GM13976 (cell line): ENCODE measurements around the gene CC2D1A.
"Not testable (repeated sequence)": the region's sequence is repeated elsewhere in the genome, so short reads cannot be mapped to it uniquely, and the experiment has no call there.

Experiments
- DNase-seq: peaks from one replicate; pipeline ENCODE4 v3.0.0; 2012; ENCODE audit warnings: low spot score
- in situ Hi-C: fragments of 300-500 bp; cut with MboI; formaldehyde crosslinking; loops from one replicate; pipeline ENCODE4 v1.12.0; 2022; ENCODE audit warnings: low sequenced_read_pairs, mixed read lengths, inconsistent platforms; ENCODE audit not compliant: unreplicated experiment
- TF ChIP-seq, protein P1 (sequence below): IDR thresholded peaks from 2 replicates; pipeline ENCODE4 v1.5.1; 2012; ENCODE audit warnings: borderline replicate concordance, mild to moderate bottlenecking; ENCODE audit not compliant: insufficient read depth; ENCODE audit errors: extremely low read depth, missing control alignments, control extremely low read depth

Gene CC2D1A

DNA sequence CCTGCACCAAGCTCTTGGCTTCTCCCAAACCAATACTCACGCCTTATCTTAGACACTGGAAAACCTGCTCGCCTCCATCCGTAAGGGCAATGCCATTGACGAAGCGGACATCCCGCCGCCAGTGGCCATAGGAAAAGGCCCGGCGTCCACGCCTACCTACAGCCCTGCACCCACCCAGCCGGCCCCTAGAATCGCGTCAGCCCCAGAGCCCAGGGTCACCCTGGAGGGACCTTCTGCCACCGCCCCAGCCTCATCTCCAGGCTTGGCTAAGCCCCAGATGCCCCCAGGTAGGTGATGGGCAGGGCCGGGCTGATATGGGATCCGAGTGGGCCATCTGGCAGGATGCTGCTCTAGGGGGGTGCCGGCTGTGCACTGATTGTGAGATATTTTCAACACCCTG is 7.4 kb downstream of the CC2D1A start:
- in situ Hi-C loops = no loop called here
- TF ChIP-seq, protein P1, sequence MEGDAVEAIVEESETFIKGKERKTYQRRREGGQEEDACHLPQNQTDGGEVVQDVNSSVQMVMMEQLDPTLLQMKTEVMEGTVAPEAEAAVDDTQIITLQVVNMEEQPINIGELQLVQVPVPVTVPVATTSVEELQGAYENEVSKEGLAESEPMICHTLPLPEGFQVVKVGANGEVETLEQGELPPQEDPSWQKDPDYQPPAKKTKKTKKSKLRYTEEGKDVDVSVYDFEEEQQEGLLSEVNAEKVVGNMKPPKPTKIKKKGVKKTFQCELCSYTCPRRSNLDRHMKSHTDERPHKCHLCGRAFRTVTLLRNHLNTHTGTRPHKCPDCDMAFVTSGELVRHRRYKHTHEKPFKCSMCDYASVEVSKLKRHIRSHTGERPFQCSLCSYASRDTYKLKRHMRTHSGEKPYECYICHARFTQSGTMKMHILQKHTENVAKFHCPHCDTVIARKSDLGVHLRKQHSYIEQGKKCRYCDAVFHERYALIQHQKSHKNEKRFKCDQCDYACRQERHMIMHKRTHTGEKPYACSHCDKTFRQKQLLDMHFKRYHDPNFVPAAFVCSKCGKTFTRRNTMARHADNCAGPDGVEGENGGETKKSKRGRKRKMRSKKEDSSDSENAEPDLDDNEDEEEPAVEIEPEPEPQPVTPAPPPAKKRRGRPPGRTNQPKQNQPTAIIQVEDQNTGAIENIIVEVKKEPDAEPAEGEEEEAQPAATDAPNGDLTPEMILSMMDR = no peak
- DNase-seq = no peak

DNA sequence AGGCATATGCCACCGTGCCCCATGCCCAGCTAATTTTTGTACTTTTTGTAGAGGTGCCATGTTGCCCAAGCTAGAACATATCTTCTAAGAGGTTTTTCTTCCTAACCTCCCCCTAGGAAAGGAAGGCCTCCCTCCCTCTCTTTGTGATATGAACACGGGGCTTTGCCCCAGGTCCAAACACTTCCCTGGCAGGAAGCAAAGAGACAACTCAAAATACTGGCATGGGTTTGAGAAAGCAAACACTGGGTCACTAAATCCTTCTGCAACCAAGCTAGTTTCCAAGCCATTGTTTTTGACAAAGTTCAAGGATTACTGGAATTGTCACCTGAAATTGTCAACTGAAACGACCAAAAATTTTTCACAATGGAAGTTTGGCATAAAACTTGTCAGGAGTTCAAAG is 8.8 kb downstream of the CC2D1A start:
- TF ChIP-seq, protein P1 = no peak
- DNase-seq = no peak
- in situ Hi-C loops = no loop called here

DNA sequence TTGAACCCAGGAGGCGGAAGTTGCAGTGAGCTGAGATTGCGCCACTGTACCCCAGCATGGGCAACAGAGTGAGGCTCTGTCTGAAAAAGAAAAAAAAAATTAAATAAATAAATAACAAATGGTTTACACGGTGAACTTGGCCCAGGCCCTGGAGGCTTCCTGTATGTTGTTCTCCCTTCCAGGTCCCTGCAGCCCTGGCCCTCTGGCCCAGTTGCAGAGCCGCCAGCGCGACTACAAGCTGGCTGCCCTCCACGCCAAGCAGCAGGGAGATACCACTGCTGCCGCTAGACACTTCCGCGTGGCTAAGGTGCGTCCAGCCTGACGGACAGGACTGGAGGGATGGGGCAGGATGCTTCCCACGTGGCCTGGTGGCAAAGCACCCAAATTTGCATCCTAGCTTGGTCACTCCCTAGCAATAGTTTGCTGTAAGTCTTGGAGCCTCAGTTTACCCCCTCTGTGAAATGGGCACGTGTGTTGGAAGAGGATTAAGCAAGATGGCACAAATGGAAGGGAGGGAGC is 11.9 kb downstream of the CC2D1A start:
- in situ Hi-C loops = no loop called here
- DNase-seq = no peak
- TF ChIP-seq, protein P1 = no peak

DNA sequence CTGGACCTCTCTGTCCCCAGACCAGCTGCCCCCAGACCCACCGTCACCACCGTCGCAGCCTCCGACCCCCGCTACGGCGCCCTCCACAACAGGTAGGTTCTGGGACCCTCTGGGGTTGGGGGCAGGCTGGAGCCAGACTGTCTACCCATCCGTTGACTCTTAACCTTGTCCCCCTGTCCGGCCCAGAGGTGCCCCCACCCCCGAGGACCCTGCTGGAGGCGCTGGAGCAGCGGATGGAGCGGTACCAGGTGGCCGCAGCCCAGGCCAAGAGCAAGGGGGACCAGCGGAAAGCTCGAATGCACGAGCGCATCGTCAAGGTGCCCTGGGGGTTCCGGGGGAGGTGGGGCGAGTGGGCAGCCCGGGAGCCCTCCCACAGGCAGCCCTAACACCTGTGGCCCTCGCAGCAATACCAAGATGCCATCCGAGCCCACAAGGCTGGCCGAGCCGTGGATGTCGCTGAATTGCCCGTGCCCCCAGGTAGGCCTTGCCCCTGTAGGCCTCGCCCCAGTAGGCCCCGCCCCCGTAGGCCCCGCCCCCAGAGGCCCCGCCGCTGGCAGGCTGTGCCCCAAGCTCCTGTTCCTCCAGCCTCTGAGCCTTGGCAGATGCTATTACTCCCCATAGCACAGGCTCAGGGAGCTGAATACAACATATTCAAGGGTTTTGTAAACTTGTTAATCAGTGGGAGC is 12.9 kb downstream of the CC2D1A start:
- in situ Hi-C loops = no loop called here
- TF ChIP-seq, protein P1 = no peak
- DNase-seq = no peak

DNA sequence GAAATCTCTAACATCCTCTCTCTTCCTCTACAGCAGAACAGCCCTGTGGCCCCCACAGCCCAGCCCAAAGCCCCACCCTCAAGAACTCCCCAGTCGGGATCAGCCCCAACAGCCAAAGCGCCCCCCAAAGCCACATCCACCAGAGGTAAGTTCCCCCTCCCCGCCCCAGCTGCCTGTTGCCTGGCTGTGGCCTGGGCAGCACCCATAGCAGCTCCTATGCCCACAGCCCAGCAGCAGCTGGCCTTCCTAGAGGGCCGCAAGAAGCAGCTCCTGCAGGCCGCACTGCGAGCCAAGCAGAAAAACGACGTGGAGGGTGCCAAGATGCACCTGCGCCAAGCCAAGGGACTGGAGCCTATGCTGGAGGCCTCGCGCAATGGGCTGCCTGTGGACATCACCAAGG is 14.5 kb downstream of the CC2D1A start:
- in situ Hi-C loops = no loop called here
- DNase-seq = no peak

DNA sequence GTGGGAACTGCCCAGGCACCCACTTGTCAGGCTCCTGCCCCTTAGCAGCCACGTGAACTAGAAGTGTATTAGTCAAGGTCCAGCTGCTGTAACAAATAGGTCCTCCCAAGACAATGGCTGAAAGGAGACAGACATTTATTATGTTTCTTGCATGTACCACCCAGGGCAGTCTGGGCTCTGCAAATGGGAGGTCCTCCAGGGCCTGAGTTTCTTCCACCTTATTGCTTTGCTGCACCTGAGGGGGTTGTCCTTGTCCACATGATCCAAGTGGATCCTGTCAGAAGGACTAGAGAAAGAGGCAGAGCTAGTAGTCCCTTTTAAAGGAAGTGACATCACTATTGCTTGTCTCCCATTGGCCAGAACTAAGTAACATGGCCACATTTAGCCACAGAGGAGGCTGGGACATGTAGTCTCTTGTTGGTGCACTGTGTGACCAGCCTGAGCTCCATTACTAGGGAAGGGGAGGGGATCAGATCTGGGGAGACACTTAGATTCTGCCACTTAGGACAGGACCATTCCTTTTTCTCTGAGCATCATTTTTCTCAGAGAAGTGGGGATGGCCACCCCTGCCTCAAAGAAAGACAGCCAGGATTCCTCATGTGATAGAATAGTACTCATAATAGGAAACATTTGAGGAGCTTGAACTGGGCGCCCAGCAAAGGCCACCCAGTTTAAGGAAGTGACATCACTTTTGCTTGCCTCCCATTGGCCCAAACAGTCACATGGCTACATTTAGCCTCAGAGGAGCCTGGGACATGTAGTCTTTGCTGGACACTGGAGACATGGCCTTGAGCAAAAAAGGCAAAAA is 15.1 kb downstream of the CC2D1A start:
- TF ChIP-seq, protein P1 = no peak
- in situ Hi-C loops = no loop called here
- DNase-seq = peak; percentile 68

More for the DNA sequence above, 14.5 kb downstream of the CC2D1A start:
- TF ChIP-seq, protein P1 = no peak

DNA sequence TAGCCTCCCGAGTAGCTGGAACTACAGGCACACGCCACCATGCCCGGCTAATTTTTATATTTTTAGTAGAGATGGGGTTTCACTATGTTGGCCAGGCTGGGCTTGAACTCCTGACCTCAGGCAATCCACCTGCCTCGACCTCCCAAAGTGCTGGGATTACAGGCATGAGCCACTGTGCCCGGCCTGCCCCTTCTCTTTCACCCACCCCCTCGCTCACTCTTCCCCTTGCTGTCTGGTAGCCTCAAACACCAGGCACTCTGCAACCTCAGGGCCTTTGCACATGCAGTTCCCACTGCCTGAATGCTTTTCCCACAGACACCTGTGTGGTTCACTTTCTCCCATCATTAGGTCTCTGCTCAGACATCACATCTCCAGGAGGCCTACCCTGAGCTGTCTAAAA is 16.1 kb downstream of the CC2D1A start:
- in situ Hi-C loops, DNase-seq: not testable (repeated sequence)
